PC-3 (cell line): Measurements from ENCODE around the gene KIF18B. TPM values are rescaled to one million over a fixed set of nuclear protein-coding genes. Genes with fewer than 3 reads are reported as not detected.

Experiments
- ATAC-seq: fragments of 200-7000 bp; cut with Tn5 transposase; 2 replicates; pipeline ENCODE4 v1.9.1; 2020; ENCODE audit warnings: mild to moderate bottlenecking, moderate library complexity
- BruUV-seq: library from RNA; stranded (reverse); fragments of 400-500 nt; replicated peaks from 2 replicates; lab custom pipeline; 2021; lab: Mats Ljungman, UMichigan
- CTCF ChIA-PET: fragments of 300-600 bp; sonication (Branson Sonifier 250); formaldehyde crosslinking; loops from one replicate; lab custom pipeline; 2022; ENCODE audit warnings: antibody characterized with exemption; lab: Charles Lee
- POLR2A ChIA-PET: fragments of 300-600 bp; sonication (Branson Sonifier 250); formaldehyde crosslinking; loops from one replicate; lab custom pipeline; 2022; ENCODE audit warnings: antibody characterized with exemption; ENCODE audit not compliant: unreplicated experiment; lab: Charles Lee
- DNase-seq: peaks from one replicate; pipeline ENCODE4 v3.0.0-alpha.2; 2015
- H2AFZ ChIP-seq: fragments of 300-600 bp; sonication (generic); 2 replicates; pipeline ENCODE4 v1.6.0; 2016; ENCODE audit warnings: antibody characterized with exemption, low read length
- H3F3A ChIP-seq: fragments of 300-600 bp; sonication (generic); one replicate; pipeline ENCODE4 v1.6.0; 2017; ENCODE audit warnings: antibody characterized with exemption, low read length, control low read depth, mild to moderate bottlenecking; ENCODE audit not compliant: unreplicated experiment
- H3K27ac ChIP-seq: fragments of 300-600 bp; sonication (generic); 2 replicates; pipeline ENCODE4 v1.5.1; 2016; ENCODE audit warnings: mild to moderate bottlenecking, low read length
- H3K27me3 ChIP-seq: fragments of 300-600 bp; sonication (generic); 2 replicates; pipeline ENCODE4 v1.6.1; 2016; ENCODE audit warnings: low read length, mixed read lengths
- H3K36me3 ChIP-seq: fragments of 300-600 bp; sonication (generic); 2 replicates; pipeline ENCODE4 v1.6.1; 2016; ENCODE audit warnings: low read depth, mixed run types, low read length, mixed read lengths
- H3K4me1 ChIP-seq: fragments of 300-600 bp; sonication (generic); 2 replicates; pipeline ENCODE4 v1.5.1; 2016; ENCODE audit warnings: low read length; ENCODE audit not compliant: insufficient read depth
- H3K4me2 ChIP-seq: fragments of 300-600 bp; sonication (generic); 2 replicates; pipeline ENCODE4 v1.6.0; 2016; ENCODE audit warnings: low read length
- H3K4me3 ChIP-seq: fragments of 300-600 bp; sonication (generic); 2 replicates; pipeline ENCODE4 v1.5.1; 2016; ENCODE audit warnings: mild to moderate bottlenecking, low read length, mixed read lengths
- H3K79me2 ChIP-seq: fragments of 300-600 bp; sonication (generic); 2 replicates; pipeline ENCODE4 v1.6.1; 2017; ENCODE audit warnings: low read length, mixed read lengths
- H3K9ac ChIP-seq: fragments of 300-600 bp; sonication (generic); 2 replicates; pipeline ENCODE4 v1.6.0; 2016; ENCODE audit warnings: mild to moderate bottlenecking, low read length
- H3K9me2 ChIP-seq: fragments of 300-600 bp; sonication (generic); replicated peaks from 2 replicates; pipeline ENCODE4 v1.6.1; 2016; ENCODE audit warnings: mixed run types, low read length, mixed read lengths
- H3K9me3 ChIP-seq: fragments of 300-600 bp; sonication (generic); 2 replicates; pipeline ENCODE4 v1.6.1; 2016; ENCODE audit warnings: low read length, mixed read lengths
- H4K20me1 ChIP-seq: fragments of 300-600 bp; sonication (generic); 2 replicates; pipeline ENCODE4 v1.6.1; 2016; ENCODE audit warnings: low read length, mixed read lengths
- EZH2 ChIP-seq: fragments of 300-600 bp; sonication (generic); IDR thresholded peaks from one replicate; pipeline ENCODE4 v1.6.1; 2017; ENCODE audit warnings: antibody characterized with exemption, mild to moderate bottlenecking, low read length; ENCODE audit not compliant: unreplicated experiment
- EZH2phosphoT487 ChIP-seq: fragments of 300-600 bp; sonication (generic); IDR thresholded peaks from 2 replicates; pipeline ENCODE4 v1.6.1; 2018; ENCODE audit warnings: mild to moderate bottlenecking, antibody characterized with exemption, low read length, borderline replicate concordance
- intact Hi-C: fragments of 100-400 bp; cut with micrococcal nuclease; formaldehyde crosslinking; loops from 2 replicates; pipeline ENCODE4 v1.9.0; 2023
- total RNA-seq: library from RNA; depleted of rRNA; stranded (reverse); fragments of >200 nt; gene quantifications from 2 replicates; pipeline ENCODE4 v1.2.3, GENCODE V29; 2014
- TF ChIP-seq, protein P1 (sequence below): fragments of 300-600 bp; sonication (generic); conservative IDR thresholded peaks from 2 replicates; pipeline ENCODE4 v1.5.1; 2017; ENCODE audit warnings: antibody characterized with exemption, low read depth, mild to moderate bottlenecking, low read length

Gene KIF18B
- total RNA-seq, 1 experiment from 2014 or later = 25.0 TPM

DNA sequence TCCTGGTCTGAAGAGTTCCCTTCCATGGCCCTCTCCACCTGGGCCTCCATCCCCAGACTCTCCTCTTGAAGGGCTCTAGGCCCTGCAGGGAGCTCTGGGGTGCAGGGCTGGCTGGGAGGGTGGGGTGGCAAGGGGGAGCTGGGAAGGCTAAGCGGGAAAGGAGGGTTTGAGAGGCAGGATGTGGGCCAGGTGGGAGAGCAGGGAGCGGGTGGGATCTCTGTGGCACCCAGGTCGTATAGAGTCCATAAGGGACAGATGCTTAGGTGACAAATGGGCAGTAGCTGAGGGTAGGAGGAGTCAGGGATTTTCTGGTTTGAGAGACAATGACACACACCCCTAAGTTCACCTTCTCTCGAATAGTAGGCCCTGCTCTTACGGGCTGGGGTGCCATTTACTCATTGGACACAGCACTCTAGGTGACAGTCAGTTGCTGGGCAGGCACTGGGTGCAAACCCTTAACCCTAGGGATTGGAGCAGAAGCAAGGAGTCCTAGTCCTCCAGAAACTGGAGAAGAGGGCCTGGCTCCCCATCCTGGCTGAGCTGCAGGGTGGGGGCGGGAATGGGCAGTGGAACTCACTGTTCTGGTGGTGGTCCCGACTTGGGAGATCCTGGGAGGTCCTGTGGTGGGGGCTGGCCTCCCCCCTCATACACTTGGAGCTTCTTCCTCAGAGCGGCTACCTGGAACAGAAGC lies 15.3 kb downstream of the KIF18B start:
- H3K4me1 ChIP-seq = no peaks in the 10 kb centered on the region
- H3K4me3 ChIP-seq = no peak overlapping the region
- H3K9me3 ChIP-seq = no peaks in the 10 kb centered on the region
- H3K36me3 ChIP-seq = peaks cover 93% of the 10 kb centered on the region
- ChIA-PET POLR2A (no interaction called here), CTCF (no interaction called here)
- H2AFZ ChIP-seq = no peak overlapping the region
- peaks cover 10% of the 10 kb centered on the region; the same call in 1 of the 2 replicates for H4K20me1 ChIP-seq
- intact Hi-C loops = no loop called here
- TF ChIP-seq EZH2 (no peak), EZH2phosphoT487 (no peak)
- TF ChIP-seq, protein P1, sequence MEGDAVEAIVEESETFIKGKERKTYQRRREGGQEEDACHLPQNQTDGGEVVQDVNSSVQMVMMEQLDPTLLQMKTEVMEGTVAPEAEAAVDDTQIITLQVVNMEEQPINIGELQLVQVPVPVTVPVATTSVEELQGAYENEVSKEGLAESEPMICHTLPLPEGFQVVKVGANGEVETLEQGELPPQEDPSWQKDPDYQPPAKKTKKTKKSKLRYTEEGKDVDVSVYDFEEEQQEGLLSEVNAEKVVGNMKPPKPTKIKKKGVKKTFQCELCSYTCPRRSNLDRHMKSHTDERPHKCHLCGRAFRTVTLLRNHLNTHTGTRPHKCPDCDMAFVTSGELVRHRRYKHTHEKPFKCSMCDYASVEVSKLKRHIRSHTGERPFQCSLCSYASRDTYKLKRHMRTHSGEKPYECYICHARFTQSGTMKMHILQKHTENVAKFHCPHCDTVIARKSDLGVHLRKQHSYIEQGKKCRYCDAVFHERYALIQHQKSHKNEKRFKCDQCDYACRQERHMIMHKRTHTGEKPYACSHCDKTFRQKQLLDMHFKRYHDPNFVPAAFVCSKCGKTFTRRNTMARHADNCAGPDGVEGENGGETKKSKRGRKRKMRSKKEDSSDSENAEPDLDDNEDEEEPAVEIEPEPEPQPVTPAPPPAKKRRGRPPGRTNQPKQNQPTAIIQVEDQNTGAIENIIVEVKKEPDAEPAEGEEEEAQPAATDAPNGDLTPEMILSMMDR = no peak
- no peak overlapping the region for H3K9ac ChIP-seq
- ATAC-seq (no peak), DNase-seq (no peak)
- no peaks in the 10 kb centered on the region for H3F3A ChIP-seq
- H3K27me3 ChIP-seq = no peaks in the 10 kb centered on the region
- no peak overlapping the region for H3K27ac ChIP-seq
- H3K9me2 ChIP-seq = no peaks in the 10 kb centered on the region
- no TSS peak for BruUV-seq
- peaks cover 12% of the 10 kb centered on the region for H3K79me2 ChIP-seq
- H3K4me2 ChIP-seq = no peak overlapping the region

DNA sequence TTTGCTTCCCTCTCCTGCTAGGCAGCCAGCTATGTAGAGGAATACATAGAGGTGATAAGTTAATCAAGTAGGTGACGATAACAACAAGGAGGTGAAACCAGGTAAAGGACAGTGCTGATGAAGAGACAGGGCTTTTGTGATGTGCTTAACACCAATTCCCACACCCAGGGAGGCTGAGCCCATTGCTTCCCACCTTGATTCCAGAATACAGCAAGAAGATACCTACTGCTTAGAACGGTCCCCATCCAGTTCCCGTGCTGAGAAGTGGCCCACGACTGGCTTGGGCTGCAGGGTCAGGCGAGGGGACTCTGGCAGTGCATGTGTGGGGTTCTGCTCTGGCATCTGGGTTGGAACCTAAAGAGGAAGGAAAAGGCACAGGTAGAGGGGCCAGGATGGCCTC lies 16.2 kb downstream of the KIF18B start:
- DNase-seq (no peak), ATAC-seq (no peak)
- peaks cover 6% of the 10 kb centered on the region; the same call in 1 of the 2 replicates for H4K20me1 ChIP-seq
- peaks cover 7% of the 10 kb centered on the region; the same call in 1 of the 2 replicates for H3K79me2 ChIP-seq
- no peaks in the 10 kb centered on the region for H3K9me3 ChIP-seq
- H2AFZ ChIP-seq = no peak overlapping the region
- no peaks in the 10 kb centered on the region for H3F3A ChIP-seq
- no peaks in the 10 kb centered on the region for H3K9me2 ChIP-seq
- H3K4me2 ChIP-seq = no peak overlapping the region
- no peak overlapping the region for H3K27ac ChIP-seq
- H3K4me1 ChIP-seq = no peaks in the 10 kb centered on the region
- H3K9ac ChIP-seq = no peak overlapping the region
- TF ChIP-seq EZH2phosphoT487 = no peak
- no peak for TF ChIP-seq EZH2
- TF ChIP-seq, protein P1 = no peak
- CTCF ChIA-PET = no interaction called here
- no TSS peak for BruUV-seq
- H3K4me3 ChIP-seq = no peak overlapping the region
- H3K27me3 ChIP-seq = no peaks in the 10 kb centered on the region
- intact Hi-C loops = no loop called here
- POLR2A ChIA-PET = no interaction called here
- H3K36me3 ChIP-seq = peaks cover 96% of the 10 kb centered on the region

DNA sequence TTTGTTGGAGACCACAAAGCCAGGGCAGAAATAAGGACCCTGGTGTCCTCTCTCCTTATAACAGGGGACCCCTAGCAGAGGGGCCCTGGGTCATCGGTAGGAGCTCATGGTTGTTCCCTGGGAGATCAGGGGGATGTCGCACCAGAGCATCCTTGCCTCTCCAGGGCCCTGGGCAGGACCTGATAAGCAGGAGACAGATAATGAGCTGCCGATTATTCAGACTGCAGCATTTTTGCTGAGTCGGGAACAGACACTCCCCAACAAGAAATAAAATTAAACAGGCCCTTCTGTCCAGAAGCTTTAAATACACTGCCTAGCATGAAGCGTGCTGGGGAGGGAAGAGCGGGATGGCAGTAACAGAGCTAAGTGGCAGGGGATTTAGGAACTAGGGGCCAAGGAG lies 16.9 kb downstream of the KIF18B start:
- intact Hi-C loops = no loop called here
- DNase-seq (no peak), ATAC-seq (no peak)
- ChIA-PET POLR2A (no interaction called here), CTCF (no interaction called here)
- Histone ChIP-seq H3F3A (no peaks in the 10 kb centered on the region), H3K9me2 (no peaks in the 10 kb centered on the region), H3K4me2 (no peak overlapping the region), H4K20me1 (peaks cover 3% of the 10 kb centered on the region; the same call in 1 of the 2 replicates), H3K27me3 (no peaks in the 10 kb centered on the region), H3K9ac (no peak overlapping the region), H3K27ac (no peak overlapping the region), H3K4me3 (no peak overlapping the region), H3K9me3 (no peaks in the 10 kb centered on the region), H3K36me3 (peaks cover 97% of the 10 kb centered on the region), H2AFZ (no peak overlapping the region), H3K79me2 (0 out of 2 replicates have a peak, but pooled peaks cover 3% of the 10 kb centered on the region), H3K4me1 (no peaks in the 10 kb centered on the region)
- no peak for TF ChIP-seq EZH2phosphoT487
- no TSS peak for BruUV-seq
